ENCODE data around the gene BCAS4.
A peak's percentile ranks its signal among the peaks of the same experiment; 100 is the strongest.

BCAS4 gene

DNA sequence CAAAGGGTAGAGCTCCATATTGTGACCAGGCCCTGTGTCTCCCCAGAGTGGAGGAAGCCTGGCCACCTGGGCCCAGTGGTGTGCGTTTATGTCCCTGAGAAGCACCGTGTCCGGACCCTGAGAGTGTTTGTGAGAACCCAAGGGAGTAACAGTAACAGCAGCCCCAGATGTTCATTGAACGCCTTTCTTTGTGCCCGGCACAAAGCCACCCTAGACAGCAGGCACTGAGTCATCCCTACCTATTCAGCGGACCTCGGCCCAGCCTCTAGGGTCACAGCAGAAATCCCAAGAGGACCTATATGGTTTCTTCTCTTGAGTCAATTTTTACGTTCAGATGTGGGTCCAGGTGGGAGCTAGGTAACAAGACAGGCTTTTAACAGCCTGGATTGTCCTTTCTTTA is 24.5 kb downstream of the BCAS4 start:
- H3K4me2 ChIP-seq (ENCODE audit: low read length), result peak overlapping the region; percentile 40; the same call in 1 of the 2 replicates
- peaks cover 10% of the 10 kb centered on the region for H3F3A ChIP-seq (ENCODE audit: insufficient read depth, low read length)
- H3K27ac ChIP-seq (ENCODE audit: low read depth, low read length, poor library complexity, severe bottlenecking), result peak overlapping the region; percentile 95
- peaks cover 13% of the 10 kb centered on the region; the same call in 1 of the 2 replicates for H3K36me3 ChIP-seq (ENCODE audit: insufficient read depth, low read length)
- no peak overlapping the region for H2AFZ ChIP-seq (ENCODE audit: low read length)
- H3K79me2 ChIP-seq (ENCODE audit: insufficient read depth, low read length), result no peaks in the 10 kb centered on the region
- no peak overlapping the region for H3K4me3 ChIP-seq (ENCODE audit: low read depth, low read length, poor library complexity, severe bottlenecking)
- H3K27me3 ChIP-seq (ENCODE audit: insufficient read depth, low read length), result no peaks in the 10 kb centered on the region
- no peaks in the 10 kb centered on the region for H3K9me3 ChIP-seq (ENCODE audit: low read length)
- H4K20me1 ChIP-seq (ENCODE audit: insufficient read depth, low read length), result no peaks in the 10 kb centered on the region
- peaks cover 89% of the 10 kb centered on the region for H3K4me1 ChIP-seq (ENCODE audit: insufficient read depth, low read length, severe bottlenecking)
- peak overlapping the region; percentile 52; the same call in 1 of the 2 replicates for H3K9ac ChIP-seq (ENCODE audit: low read length)
- no peak for TF ChIP-seq EZH2 (IDR thresholded peaks at IDR 0.05; ENCODE audit: borderline replicate concordance, low read length)
- TF ChIP-seq, protein P1, sequence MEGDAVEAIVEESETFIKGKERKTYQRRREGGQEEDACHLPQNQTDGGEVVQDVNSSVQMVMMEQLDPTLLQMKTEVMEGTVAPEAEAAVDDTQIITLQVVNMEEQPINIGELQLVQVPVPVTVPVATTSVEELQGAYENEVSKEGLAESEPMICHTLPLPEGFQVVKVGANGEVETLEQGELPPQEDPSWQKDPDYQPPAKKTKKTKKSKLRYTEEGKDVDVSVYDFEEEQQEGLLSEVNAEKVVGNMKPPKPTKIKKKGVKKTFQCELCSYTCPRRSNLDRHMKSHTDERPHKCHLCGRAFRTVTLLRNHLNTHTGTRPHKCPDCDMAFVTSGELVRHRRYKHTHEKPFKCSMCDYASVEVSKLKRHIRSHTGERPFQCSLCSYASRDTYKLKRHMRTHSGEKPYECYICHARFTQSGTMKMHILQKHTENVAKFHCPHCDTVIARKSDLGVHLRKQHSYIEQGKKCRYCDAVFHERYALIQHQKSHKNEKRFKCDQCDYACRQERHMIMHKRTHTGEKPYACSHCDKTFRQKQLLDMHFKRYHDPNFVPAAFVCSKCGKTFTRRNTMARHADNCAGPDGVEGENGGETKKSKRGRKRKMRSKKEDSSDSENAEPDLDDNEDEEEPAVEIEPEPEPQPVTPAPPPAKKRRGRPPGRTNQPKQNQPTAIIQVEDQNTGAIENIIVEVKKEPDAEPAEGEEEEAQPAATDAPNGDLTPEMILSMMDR (IDR thresholded peaks at IDR 0.05; ENCODE audit: low read length), result no peak
- no peaks in the 10 kb centered on the region for H3K9me2 ChIP-seq (ENCODE audit: low read depth, low read length)

DNA sequence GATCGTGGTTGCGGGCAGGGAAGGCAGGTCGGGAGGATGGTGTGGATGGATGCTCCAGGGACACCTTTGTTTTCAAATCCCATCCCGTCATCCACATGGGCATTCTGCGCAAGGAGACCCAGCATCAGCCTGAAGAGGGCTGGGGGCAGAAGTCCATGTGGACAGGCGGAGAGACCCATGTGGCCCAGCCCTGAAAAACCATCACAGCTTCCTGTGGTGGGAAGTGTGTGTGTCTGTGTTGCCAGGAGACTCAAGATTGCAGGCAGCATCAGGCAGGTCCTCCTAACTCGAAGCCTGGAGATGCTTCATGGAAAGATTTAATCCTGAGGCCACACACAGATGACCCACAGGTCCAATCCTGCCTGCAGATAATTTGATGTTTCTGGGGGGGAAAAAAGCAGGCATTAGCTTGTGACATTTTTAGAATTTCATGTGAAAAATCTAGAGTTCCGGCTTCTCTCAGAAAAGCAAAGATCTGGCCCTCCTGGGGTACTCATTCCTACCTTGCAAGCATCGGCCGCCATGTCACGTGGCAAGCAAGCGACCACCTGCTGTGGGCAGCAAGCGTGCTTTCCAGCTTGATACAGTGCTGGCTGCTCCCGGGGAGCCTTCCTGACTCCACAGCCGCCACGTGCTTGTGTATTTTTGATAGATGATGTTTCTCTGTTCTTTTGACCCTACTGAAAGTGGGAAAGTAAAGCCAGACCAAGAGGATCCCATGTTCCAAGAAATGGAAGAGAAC is 25.8 kb downstream of the BCAS4 start:
- Histone ChIP-seq H3K27ac (ENCODE audit: low read depth, low read length, poor library complexity, severe bottlenecking) (peak overlapping the region; percentile 95), H3K9me3 (ENCODE audit: low read length) (no peaks in the 10 kb centered on the region), H3K4me3 (ENCODE audit: low read depth, low read length, poor library complexity, severe bottlenecking) (peak overlapping the region; percentile 20), H3K9ac (ENCODE audit: low read length) (peak overlapping the region; percentile 55), H4K20me1 (ENCODE audit: insufficient read depth, low read length) (no peaks in the 10 kb centered on the region), H3K9me2 (ENCODE audit: low read depth, low read length) (no peaks in the 10 kb centered on the region), H2AFZ (ENCODE audit: low read length) (no peak overlapping the region), H3K36me3 (ENCODE audit: insufficient read depth, low read length) (peaks cover 13% of the 10 kb centered on the region; the same call in 1 of the 2 replicates), H3K4me2 (ENCODE audit: low read length) (peak overlapping the region; percentile 45), H3K79me2 (ENCODE audit: insufficient read depth, low read length) (no peaks in the 10 kb centered on the region), H3K4me1 (ENCODE audit: insufficient read depth, low read length, severe bottlenecking) (peaks cover 76% of the 10 kb centered on the region), H3K27me3 (ENCODE audit: insufficient read depth, low read length) (no peaks in the 10 kb centered on the region), H3F3A (ENCODE audit: insufficient read depth, low read length) (no peaks in the 10 kb centered on the region)
- TF ChIP-seq EZH2 (IDR thresholded peaks at IDR 0.05; ENCODE audit: borderline replicate concordance, low read length), result no peak

DNA sequence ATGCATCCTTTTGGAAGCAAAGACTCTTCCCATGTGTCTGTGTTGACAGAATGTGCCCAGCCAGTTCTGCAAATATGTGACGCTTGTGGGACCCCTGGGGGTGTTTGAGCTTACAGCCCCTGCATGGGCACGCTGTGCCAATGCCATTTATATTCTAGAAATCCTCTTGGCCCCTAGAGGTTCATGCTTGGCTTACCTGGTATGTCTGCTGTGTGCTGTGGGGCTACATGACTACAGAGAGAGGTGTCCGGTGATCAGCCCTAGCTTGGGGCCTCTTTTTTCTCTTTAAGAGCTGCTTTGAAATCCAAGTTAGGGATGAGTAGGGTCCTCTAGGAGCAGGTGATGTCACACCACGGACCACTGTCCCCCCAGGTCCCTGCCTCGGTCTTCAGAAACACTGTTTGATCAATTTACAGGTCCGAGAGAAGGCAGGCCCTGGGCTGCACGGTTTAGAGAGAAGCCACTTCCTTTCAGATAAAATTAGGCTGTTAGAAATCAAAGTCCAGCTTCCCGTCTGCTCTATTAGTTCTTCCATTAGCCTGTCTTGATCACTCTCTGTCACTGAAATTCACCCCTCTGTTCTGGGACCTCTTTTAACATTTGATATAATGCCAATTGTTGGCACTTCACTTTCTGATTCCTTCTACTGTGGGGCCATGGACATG is 26.5 kb downstream of the BCAS4 start:
- no peaks in the 10 kb centered on the region for H3K27me3 ChIP-seq (ENCODE audit: insufficient read depth, low read length)
- H4K20me1 ChIP-seq (ENCODE audit: insufficient read depth, low read length), result no peaks in the 10 kb centered on the region
- peaks cover 69% of the 10 kb centered on the region for H3K4me1 ChIP-seq (ENCODE audit: insufficient read depth, low read length, severe bottlenecking)
- no peaks in the 10 kb centered on the region for H3K9me2 ChIP-seq (ENCODE audit: low read depth, low read length)
- H3K9ac ChIP-seq (ENCODE audit: low read length), result peak overlapping the region; percentile 55
- TF ChIP-seq, protein P1 (IDR thresholded peaks at IDR 0.05; ENCODE audit: low read length), result no peak
- TF ChIP-seq EZH2 (IDR thresholded peaks at IDR 0.05; ENCODE audit: borderline replicate concordance, low read length), result no peak
- H2AFZ ChIP-seq (ENCODE audit: low read length), result no peak overlapping the region
- peak overlapping the region; percentile 20 for H3K4me3 ChIP-seq (ENCODE audit: low read depth, low read length, poor library complexity, severe bottlenecking)
- H3K27ac ChIP-seq (ENCODE audit: low read depth, low read length, poor library complexity, severe bottlenecking), result peak overlapping the region; percentile 95
- peak overlapping the region; percentile 45 for H3K4me2 ChIP-seq (ENCODE audit: low read length)
- H3K79me2 ChIP-seq (ENCODE audit: insufficient read depth, low read length), result no peaks in the 10 kb centered on the region
- peaks cover 13% of the 10 kb centered on the region; the same call in 1 of the 2 replicates for H3K36me3 ChIP-seq (ENCODE audit: insufficient read depth, low read length)
- no peaks in the 10 kb centered on the region for H3F3A ChIP-seq (ENCODE audit: insufficient read depth, low read length)
- no peaks in the 10 kb centered on the region for H3K9me3 ChIP-seq (ENCODE audit: low read length)
